IPS-NIHi11 (cell line): ENCODE results near the gene OSBPL6.
A peak's percentile ranks its signal among the peaks of the same experiment; 100 is the strongest.

ENCODE experiments used
- DNase-seq: peaks from one replicate; pipeline ENCODE4 v3.0.0; 2012; ENCODE audit warnings: mixed read lengths, low spot score

Gene OSBPL6

DNA sequence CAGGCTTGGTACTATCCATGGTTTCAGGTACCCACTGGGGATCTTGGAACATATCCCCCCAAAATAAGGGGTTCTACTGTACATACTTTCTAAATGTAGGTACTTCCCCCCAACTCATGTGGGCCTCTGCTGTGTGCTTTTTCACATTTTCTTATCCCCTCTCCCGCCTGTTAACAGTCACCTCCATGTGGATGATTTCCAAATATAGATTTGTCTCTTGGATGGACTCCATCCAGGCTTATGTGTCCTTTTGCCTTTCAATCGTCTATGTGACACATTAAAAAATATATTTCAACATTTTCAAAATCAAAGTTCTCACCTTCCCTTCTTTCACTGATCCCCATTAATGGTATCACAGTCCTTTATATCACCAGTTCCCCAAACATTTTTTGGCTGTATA, 44.4 kb downstream of the OSBPL6 start:
- no peak for DNase-seq

DNA sequence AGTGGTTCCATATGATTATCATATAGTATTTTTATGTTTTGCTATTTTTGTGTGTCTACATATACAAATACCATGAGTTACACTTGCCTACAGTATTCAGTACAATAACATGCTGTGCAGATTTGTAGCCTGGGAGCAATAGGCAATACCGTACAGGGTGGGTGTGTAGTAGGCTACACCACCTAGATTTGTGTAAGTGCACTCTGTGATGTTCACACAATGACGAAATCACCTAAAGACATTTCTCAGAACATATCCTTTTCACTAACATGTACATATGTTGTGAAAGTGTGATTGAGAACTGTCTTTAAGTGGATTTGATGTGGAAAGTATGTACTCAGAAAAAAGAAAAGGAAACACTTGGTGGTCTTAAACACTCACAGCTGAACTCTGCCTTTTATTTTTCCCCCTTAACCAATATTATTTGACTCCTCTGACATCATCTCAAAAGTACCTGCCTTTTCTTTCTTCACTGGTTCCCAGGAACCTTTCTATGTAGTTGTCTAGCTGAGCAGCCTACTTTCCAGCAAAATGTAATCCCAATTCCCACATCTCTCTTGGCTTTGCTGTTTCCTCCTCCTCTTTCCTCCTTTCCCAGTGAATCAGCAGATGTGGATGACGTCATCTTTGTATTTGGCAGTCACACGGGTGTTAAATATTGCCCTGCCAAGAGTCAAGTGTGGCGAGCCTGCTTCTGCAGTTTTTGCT, 47.7 kb downstream of the OSBPL6 start:
- DNase-seq, result peak; percentile 43

DNA sequence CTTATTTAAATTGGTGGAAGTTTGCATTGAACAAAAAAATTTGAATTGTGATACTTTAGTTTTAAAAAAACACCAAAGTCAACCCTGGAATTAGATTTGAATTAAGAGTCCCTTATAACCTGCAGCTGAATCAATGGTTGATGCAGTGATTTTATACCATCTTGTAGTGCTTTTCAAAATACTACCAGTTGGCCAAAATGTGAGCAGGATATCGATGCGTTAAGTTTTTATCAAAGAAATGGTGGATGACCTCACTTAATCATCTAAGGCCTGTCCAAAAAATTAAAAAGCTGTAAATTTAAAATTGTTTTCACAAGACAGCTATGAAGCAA, 48.2 kb downstream of the OSBPL6 start:
- DNase-seq, result no peak

- no peak for DNase-seq
Observed at GRCh38 chr2:178243961-178244360, 49.6 kb downstream of the OSBPL6 start.

- DNase-seq, result no peak
Observed at GRCh38 chr2:178244777-178245176, 50.5 kb downstream of the OSBPL6 start.

DNA sequence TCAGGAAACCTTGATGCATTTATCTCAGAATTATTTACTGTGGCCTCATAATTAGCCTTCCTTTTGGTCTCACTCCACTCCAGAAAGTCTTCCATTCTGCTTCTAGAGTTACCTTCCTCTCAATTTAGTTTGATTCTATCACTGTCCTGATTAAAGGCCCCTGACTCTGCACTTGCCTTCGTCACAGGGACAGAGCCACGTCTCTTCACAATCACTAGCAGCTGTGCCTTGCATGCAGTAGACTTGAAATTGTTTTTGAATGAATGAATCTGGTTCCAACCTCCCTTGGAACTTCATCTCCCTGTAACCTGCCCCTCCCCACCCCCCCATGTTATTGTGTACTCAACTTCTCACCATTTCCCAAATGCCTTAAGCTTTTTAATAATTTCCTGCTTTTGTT, 52.4 kb downstream of the OSBPL6 start:
- no peak for DNase-seq

GRCh38 chr2:178247250-178247649, 52.9 kb downstream of the OSBPL6 start:
- DNase-seq, result no peak

GRCh38 chr2:178250429-178250828, 56.1 kb downstream of the OSBPL6 start:
- no peak for DNase-seq

GRCh38 chr2:178251151-178251955, 57.0 kb downstream of the OSBPL6 start:
- no peak for DNase-seq

GRCh38 chr2:178256382-178257042, 62.2 kb downstream of the OSBPL6 start:
- DNase-seq, result peak; percentile 39

- no peak for DNase-seq
Observed at GRCh38 chr2:178257127-178257526, 62.8 kb downstream of the OSBPL6 start.

DNA sequence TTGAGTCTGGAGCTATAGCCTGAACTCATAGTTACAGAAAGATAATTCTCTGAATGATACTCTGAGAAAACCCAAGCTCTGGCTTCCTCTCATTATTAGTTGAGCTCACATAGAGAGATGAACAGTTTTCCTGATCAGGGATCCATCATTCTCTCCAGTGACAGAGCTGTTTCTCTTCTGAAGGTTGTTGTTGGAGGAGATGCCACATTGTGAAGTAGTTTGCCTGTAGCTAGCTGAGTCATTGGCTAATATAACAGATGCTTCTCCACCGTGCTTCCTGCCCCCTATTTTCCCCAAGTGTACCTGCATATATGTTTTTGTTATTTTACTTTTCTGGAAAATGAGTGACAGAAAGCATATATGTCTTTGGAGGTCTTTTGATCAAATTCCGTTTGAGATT, 64.6 kb downstream of the OSBPL6 start:
- no peak for DNase-seq

DNA sequence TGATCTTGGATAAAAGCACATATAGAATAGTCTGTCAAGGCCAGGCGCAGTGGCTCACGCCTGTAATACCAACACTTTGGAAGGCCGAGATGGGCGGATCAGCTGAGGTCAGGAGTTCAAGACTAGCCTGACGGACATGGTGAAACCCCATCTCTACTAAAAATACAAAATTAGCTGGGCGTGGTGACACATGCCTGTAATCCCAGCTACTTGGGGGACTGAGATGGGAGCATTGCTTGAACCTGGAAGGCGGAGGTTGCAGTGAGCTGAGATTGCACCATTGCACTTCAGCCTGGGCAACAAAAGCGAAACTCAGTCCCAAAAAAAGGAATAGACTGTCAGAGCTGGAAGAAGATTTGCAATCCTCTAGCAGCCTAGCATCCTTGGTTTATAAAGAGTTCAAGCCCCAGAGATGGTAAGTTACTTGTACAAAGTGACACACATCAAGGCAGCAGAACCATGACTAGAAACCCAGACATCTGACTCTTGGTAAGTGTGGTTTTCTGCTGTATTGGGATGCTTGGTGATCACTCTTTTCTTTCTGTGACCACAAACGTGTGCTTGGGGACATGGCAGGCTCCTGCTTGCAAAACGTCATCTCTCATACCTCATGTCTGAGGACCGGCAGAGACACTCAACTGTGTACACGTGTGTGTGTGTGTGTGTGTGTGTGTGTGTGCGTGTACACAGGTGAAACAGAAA, 69.0 kb downstream of the OSBPL6 start:
- no peak for DNase-seq

DNA sequence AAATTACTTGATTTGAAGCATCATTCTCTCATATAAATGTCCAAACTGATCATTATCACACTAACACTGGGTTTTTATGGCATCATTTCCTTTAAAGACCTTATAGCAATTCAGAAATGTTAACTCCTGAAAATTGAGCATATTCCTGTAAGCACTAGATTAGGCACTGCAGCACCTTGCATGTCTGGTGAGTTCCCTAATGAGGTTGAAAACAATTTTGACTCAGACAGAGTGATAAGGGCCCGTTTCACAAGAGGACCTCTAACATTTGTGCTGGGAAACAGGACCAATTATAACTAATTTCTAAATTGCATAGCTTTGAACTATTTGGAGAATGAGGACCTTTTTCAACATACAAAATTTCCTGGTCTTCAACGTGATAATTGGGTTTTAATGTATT, 69.9 kb downstream of the OSBPL6 start:
- no peak for DNase-seq

GRCh38 chr2:178265851-178266250, 71.5 kb downstream of the OSBPL6 start:
- DNase-seq, result no peak

- DNase-seq, result no peak
Observed at GRCh38 chr2:178266445-178266844, 72.1 kb downstream of the OSBPL6 start.

GRCh38 chr2:178267660-178268059, 73.3 kb downstream of the OSBPL6 start:
- no peak for DNase-seq

DNA sequence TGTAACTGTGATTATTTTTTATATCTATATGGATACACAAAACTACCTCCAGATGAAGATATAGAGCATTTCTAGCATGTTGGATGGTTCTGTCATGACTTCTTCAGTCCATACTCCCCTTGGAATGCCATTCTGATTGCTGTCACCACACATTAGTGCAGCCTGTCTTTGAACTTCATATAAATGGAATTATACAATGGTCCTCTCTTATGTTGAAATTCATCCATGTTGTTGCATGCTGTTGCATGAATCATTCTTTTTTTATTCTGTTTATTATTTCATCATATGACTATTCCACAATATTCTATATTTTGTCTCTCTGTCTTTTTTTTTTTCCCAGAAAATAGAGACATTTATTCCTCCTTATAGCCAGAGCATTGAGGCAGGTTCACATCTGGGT, 74.1 kb downstream of the OSBPL6 start:
- DNase-seq, result no peak

GRCh38 chr2:178269438-178270224, 75.3 kb downstream of the OSBPL6 start:
- DNase-seq, result no peak

DNA sequence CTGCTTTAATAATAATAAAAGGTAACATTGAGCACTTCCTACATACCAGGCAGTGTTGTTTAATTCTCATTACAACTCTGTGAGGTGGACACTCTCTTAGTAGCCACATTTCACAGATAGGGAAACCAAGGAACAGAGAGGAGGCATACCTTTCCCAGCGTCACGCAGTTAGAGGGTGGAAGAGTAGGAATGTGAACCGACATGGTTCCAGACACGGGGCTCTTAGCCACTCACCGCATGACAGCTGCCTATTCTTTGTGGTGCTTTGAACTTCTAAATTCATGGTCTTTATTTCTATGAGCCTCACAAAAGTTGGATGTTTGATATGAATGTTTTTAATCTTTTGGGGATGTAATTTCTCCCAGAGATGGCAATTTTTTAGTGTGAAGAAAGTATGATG, 76.0 kb downstream of the OSBPL6 start:
- DNase-seq, result no peak

- no peak for DNase-seq
Observed at GRCh38 chr2:178271094-178271493, 76.8 kb downstream of the OSBPL6 start.
